ENCODE data around the gene PDZK1IP1. TPM values are rescaled to one million over a fixed set of nuclear protein-coding genes. Genes with fewer than 3 reads are reported as not detected.
"Not testable (repeated sequence)": the region's sequence is repeated elsewhere in the genome, so short reads cannot be mapped to it uniquely, and the experiment has no call there.

The PDZK1IP1 gene
- total RNA-seq, 1 donor from 2014 or later, result 22.6 TPM

DNA sequence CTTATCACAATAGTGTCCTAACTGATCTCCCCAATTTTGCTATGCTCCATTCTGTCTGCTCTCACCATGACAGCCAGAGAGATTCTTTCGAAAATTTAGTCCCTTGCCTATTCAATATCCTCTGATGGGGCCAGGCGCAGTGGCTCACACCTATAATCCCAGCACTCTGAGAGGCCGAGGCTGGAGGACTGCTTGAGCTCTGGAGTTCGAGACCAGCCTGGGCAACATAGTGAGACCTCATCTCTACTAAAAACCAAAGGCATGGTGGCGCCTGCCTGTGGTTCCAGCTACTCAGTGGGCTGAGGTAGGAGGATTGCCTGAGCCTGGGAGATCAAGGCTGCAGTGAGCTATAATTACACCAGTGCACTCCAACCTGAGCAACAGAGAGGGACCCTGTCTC, 16.1 kb upstream of the PDZK1IP1 start:
- Histone ChIP-seq H3K4me1 (no peaks in the 10 kb centered on the region), H3K4me3 (no peak overlapping the region), H3K36me3 (no peaks in the 10 kb centered on the region), H3K9me3 (no peaks in the 10 kb centered on the region), H3K27me3 (ENCODE audit: low read depth) (no peaks in the 10 kb centered on the region), H3K27ac (no peak overlapping the region)
- TF ChIP-seq CTCF (IDR thresholded peaks at IDR 0.05), result no peak
- ATAC-seq (no peak), DNase-seq (no peak)
- intact Hi-C loops (cut with DNase I), result no loop called here

DNA sequence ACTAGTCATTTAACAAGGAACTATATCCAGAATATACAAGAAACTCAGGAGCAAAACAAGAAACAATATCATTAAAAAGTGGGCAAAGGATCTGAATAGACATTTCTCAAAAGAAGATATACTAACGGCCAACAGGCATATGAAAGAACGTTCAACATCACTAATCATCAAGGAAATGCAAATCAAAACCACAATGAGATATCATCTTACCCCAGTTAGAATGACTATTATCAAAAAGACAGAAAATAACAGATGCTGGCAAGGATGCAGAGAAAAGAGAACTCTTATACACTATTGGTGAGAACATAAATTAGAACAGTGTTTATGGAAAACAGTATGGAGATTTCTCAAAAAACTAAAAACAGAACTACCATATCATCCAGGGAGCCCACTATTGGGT, 13.7 kb upstream of the PDZK1IP1 start:
- ATAC-seq; H3K4me1 ChIP-seq; DNase-seq; H3K27ac ChIP-seq; intact Hi-C loops (cut with DNase I); H3K9me3 ChIP-seq; H3K36me3 ChIP-seq; H3K27me3 ChIP-seq (ENCODE audit: low read depth); H3K4me3 ChIP-seq: not testable (repeated sequence)

DNA sequence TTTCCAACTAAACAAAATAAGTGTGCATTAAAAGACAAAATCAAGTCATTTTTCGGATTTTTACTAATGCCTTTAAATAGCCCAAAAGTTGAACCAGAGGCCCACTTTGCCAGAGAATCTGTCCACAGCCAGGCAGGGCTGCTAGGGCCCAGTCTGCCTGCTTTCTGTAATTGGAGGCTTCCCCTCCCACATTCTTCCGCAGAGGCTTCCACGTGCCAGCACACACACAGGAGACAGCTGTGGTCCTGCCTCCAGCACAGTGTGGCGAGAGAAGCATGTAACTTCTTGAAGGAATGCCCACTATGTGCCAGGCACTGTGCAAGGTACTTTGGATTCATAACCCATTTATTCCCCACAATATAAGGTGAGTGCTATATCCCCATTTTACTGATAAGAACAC, 11.3 kb upstream of the PDZK1IP1 start:
- ATAC-seq (peak in 1 of 2 donors; percentile 23), DNase-seq (no peak)
- Histone ChIP-seq H3K27me3 (ENCODE audit: low read depth) (no peaks in the 10 kb centered on the region), H3K27ac (no peak overlapping the region), H3K9me3 (no peaks in the 10 kb centered on the region), H3K4me3 (no peak overlapping the region), H3K4me1 (no peaks in the 10 kb centered on the region), H3K36me3 (no peaks in the 10 kb centered on the region)
- no peak for TF ChIP-seq CTCF (IDR thresholded peaks at IDR 0.05)
- intact Hi-C loops (cut with DNase I), result no loop called here

GRCh38 chr1:47198214-47198613, 8.4 kb upstream of the PDZK1IP1 start:
- ATAC-seq (no peak), DNase-seq (no peak)
- Histone ChIP-seq H3K27me3 (ENCODE audit: low read depth) (no peaks in the 10 kb centered on the region), H3K4me1 (peaks cover under 1% of the 10 kb centered on the region), H3K4me3 (no peak overlapping the region), H3K9me3 (no peaks in the 10 kb centered on the region), H3K36me3 (no peaks in the 10 kb centered on the region), H3K27ac (no peak overlapping the region)
- TF ChIP-seq CTCF (IDR thresholded peaks at IDR 0.05), result no peak
- intact Hi-C loops (cut with DNase I), result no loop called here

DNA sequence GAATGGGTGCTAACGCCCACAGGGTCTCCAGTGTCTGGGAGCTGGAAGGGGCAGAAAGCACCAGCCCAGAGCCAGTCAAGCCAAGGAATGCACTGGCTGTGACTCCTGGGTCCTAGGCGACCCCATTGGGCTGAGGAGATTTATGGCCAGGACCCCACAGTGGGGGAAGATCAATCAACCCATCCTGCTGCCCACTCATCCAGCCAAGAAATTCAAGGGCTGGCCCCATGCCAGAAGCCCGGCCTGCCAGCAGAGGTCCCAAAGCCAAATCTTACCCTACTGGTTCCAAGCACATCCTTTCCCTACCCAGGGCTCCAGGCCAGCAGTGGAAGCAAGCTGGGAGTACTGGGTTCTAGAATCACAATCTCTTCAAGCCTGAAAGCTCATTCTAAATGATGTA, 6.8 kb upstream of the PDZK1IP1 start:
- no peaks in the 10 kb centered on the region for H3K27me3 ChIP-seq (ENCODE audit: low read depth)
- H3K4me3 ChIP-seq, result no peak overlapping the region
- peaks cover 17% of the 10 kb centered on the region for H3K4me1 ChIP-seq
- no peaks in the 10 kb centered on the region for H3K9me3 ChIP-seq
- DNase-seq (no peak), ATAC-seq (no peak)
- TF ChIP-seq CTCF (IDR thresholded peaks at IDR 0.05), result no peak
- no peak overlapping the region for H3K27ac ChIP-seq
- H3K36me3 ChIP-seq, result no peaks in the 10 kb centered on the region
- intact Hi-C loops (cut with DNase I), result no loop called here

GRCh38 chr1:47195981-47196380, 6.1 kb upstream of the PDZK1IP1 start:
- H3K9me3 ChIP-seq; DNase-seq; H3K27me3 ChIP-seq (ENCODE audit: low read depth); H3K27ac ChIP-seq; H3K36me3 ChIP-seq; ATAC-seq; intact Hi-C loops (cut with DNase I); H3K4me3 ChIP-seq: not testable (repeated sequence)
- H3K4me1 ChIP-seq, result peaks cover 20% of the 10 kb centered on the region

- no peak for TF ChIP-seq CTCF (IDR thresholded peaks at IDR 0.05)
- Histone ChIP-seq H3K9me3 (no peaks in the 10 kb centered on the region), H3K27ac (no peak overlapping the region), H3K27me3 (ENCODE audit: low read depth) (no peaks in the 10 kb centered on the region), H3K4me3 (no peak overlapping the region), H3K36me3 (no peaks in the 10 kb centered on the region), H3K4me1 (peaks cover 33% of the 10 kb centered on the region)
- DNase-seq, result no peak
- ATAC-seq, result no peak
- intact Hi-C loops (cut with DNase I), result no loop called here
Observed at GRCh38 chr1:47194311-47194710, 4.5 kb upstream of the PDZK1IP1 start.

DNA sequence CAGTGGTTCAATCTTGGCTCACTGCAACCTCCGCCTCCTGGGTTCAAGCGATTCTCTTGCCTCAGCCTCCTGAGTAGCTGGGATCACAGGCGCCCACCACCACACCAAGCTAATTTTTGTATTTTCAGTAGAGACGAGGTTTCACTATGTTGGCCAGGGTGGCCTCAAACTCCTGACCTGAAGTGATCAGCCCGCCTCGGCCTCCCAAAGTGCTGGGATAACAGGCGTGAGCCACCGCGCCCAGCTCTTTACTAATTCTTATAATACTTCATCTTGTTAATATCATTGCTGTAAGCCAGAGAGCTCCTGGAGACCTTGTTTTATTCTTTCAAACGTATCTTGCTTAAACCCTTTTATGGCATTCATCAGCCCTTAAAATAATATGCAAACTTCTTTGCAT, 3.7 kb upstream of the PDZK1IP1 start:
- H3K27me3 ChIP-seq (ENCODE audit: low read depth); H3K4me3 ChIP-seq; intact Hi-C loops (cut with DNase I); H3K36me3 ChIP-seq; H3K9me3 ChIP-seq; DNase-seq; ATAC-seq; H3K27ac ChIP-seq: not testable (repeated sequence)
- H3K4me1 ChIP-seq, result peaks cover 33% of the 10 kb centered on the region
